GM21528 (cell line): ENCODE measurements around the gene NDST1.

Experiments
- ATAC-seq: cut with Tn5 transposase; IDR thresholded peaks from one replicate; pipeline ENCODE4 v1.9.1; 2021; ENCODE audit warnings: mild to moderate bottlenecking, moderate library complexity; ENCODE audit not compliant: unreplicated experiment, low FRiP score

Gene NDST1

GRCh38 chr5:150521939-150522503 lies 14.1 kb downstream of the NDST1 start:
- no peak for ATAC-seq

GRCh38 chr5:150522504-150523414 lies 14.8 kb downstream of the NDST1 start:
- ATAC-seq = no peak

- no peak for ATAC-seq
Observed at GRCh38 chr5:150523472-150524350, 15.8 kb downstream of the NDST1 start.

GRCh38 chr5:150525163-150525562 lies 17.2 kb downstream of the NDST1 start:
- no peak for ATAC-seq

- no peak for ATAC-seq
Observed at GRCh38 chr5:150525781-150526180, 17.9 kb downstream of the NDST1 start.

- ATAC-seq = no peak
Observed at GRCh38 chr5:150527038-150527437, 19.1 kb downstream of the NDST1 start.

GRCh38 chr5:150527808-150528207 lies 19.9 kb downstream of the NDST1 start:
- no peak for ATAC-seq

- ATAC-seq = no peak
Observed at GRCh38 chr5:150528924-150529546, 21.1 kb downstream of the NDST1 start.

- no peak for ATAC-seq
Observed at GRCh38 chr5:150529555-150529954, 21.6 kb downstream of the NDST1 start.

- no peak for ATAC-seq
Observed at GRCh38 chr5:150530423-150530822, 22.5 kb downstream of the NDST1 start.

GRCh38 chr5:150530951-150531588 lies 23.1 kb downstream of the NDST1 start:
- ATAC-seq = no peak

GRCh38 chr5:150531686-150532085 lies 23.8 kb downstream of the NDST1 start:
- ATAC-seq = no peak

- no peak for ATAC-seq
Observed at GRCh38 chr5:150532151-150532550, 24.2 kb downstream of the NDST1 start.

- ATAC-seq = no peak
Observed at GRCh38 chr5:150532996-150533395, 25.1 kb downstream of the NDST1 start.

- no peak for ATAC-seq
Observed at GRCh38 chr5:150534811-150535210, 26.9 kb downstream of the NDST1 start.

GRCh38 chr5:150535611-150536010 lies 27.7 kb downstream of the NDST1 start:
- ATAC-seq = no peak

GRCh38 chr5:150538007-150538917 lies 30.3 kb downstream of the NDST1 start:
- no peak for ATAC-seq

GRCh38 chr5:150539206-150539605 lies 31.3 kb downstream of the NDST1 start:
- ATAC-seq = no peak

GRCh38 chr5:150540042-150540441 lies 32.1 kb downstream of the NDST1 start:
- ATAC-seq = no peak
